Gastrocnemius medialis (tissue), 4 donors: Measurements from ENCODE around the gene ST6GALNAC4. TPM values are rescaled to one million over a fixed set of nuclear protein-coding genes. Genes with fewer than 3 reads are reported as not detected.

Source experiments
- ATAC-seq, 2 donors: fragments of 150-250 bp; one replicate each; pipeline ENCODE4 v1.9.1; 2016
- DNase-seq, 2 donors: peaks; one replicate each; pipeline ENCODE4 v3.0.0-alpha.2; 2019
- H3K27ac ChIP-seq, 4 donors: fragments of 200-600 bp; sonication (generic); 1 replicate in 1 of 4; 2 replicates in 3 of 4; pipeline ENCODE4 v1.5.1; 2016 to 2018; ENCODE audit warnings: mild to moderate bottlenecking in 2 of 4, moderate library complexity in 1 of 4
- H3K27me3 ChIP-seq, 3 donors: fragments of 200-600 bp; sonication (generic) in 2 of 3; 1 replicate in 1 of 3; 2 replicates in 2 of 3; pipeline versions ENCODE4 v1.5.1 to v1.6.0; 2016 to 2019; ENCODE audit warnings: mild to moderate bottlenecking in 1 of 3, moderate library complexity in 1 of 3
- H3K36me3 ChIP-seq, 2 donors: fragments of 200-600 bp; sonication (generic) in 1 of 2; one replicate each; pipeline ENCODE4 v1.5.1; 2017 to 2018
- H3K4me1 ChIP-seq, 2 donors: fragments of 200-600 bp; sonication (generic) in 1 of 2; one replicate each; pipeline ENCODE4 v1.5.1; 2016 to 2017; ENCODE audit warnings: mild to moderate bottlenecking in 2 of 2
- H3K4me3 ChIP-seq, 4 donors: fragments of 200-600 bp; sonication (generic) in 3 of 4; 1 replicate in 1 of 4; 2 replicates in 3 of 4; pipeline ENCODE4 v1.5.1; 2016 to 2019; ENCODE audit warnings: mild to moderate bottlenecking in 2 of 4
- H3K9me3 ChIP-seq, 3 donors: fragments of 200-600 bp; sonication (generic) in 2 of 3; 1 replicate in 1 of 3; 2 replicates in 2 of 3; pipeline ENCODE4 v1.5.1; 2016 to 2019
- CTCF ChIP-seq, 5 experiments: fragments of 450-650 bp in 3 of 5; fragments of 200-600 bp in 2 of 5; sonication (generic) in 2 of 5; IDR thresholded peaks in 4 of 5; conservative IDR thresholded peaks in 1 of 5; 1 replicate in 4 of 5; 2 replicates in 1 of 5; pipeline ENCODE4 v1.5.1; 2016 to 2019; ENCODE audit warnings: antibody characterized with exemption in 5 of 5, mild to moderate bottlenecking in 3 of 5, moderate library complexity in 3 of 5
- POLR2A ChIP-seq, 2 donors: fragments of 450-650 bp; IDR thresholded peaks; one replicate each; pipeline ENCODE4 v1.6.1; 2017; ENCODE audit warnings: antibody characterized with exemption in 2 of 2, mild to moderate bottlenecking in 2 of 2, moderate library complexity in 2 of 2
- in situ Hi-C, 4 donors: fragments of 200-750 bp; cut with MboI; loops; one replicate each; pipeline versions ENCODE4 v1.15.0 to v1.8.0; 2017; ENCODE audit warnings: low sequenced_read_pairs in 4 of 4
- intact Hi-C: fragments of 100-400 bp; cut with DNase I; formaldehyde crosslinking; loops from one replicate; pipeline ENCODE4 v1.15.1; 2023; ENCODE audit warnings: low total_unique reads
- total RNA-seq, 4 donors: library from RNA; depleted of rRNA; stranded (reverse); fragments of >200 nt; gene quantifications; one replicate each; pipeline versions ENCODE4 v1.1.0 to v1.2.3, GENCODE V29; 2016

The ST6GALNAC4 gene
- total RNA-seq, 4 donors from 2014 or later: 11.2 to 48.4 (median 23.6) TPM

- intact Hi-C loops (no loop called here), in situ Hi-C loops (no loop called here)
- no peak overlapping the region for H3K4me3 ChIP-seq
- H3K27me3 ChIP-seq: no peaks in the 10 kb centered on the region
- TF ChIP-seq POLR2A (IDR thresholded peaks at IDR 0.05) (no peak), CTCF (IDR thresholded peaks at IDR 0.05 in 4 of 5, conservative IDR thresholded peaks at IDR 0.05 in 1 of 5) (no peak)
- peaks cover 3 to 5% of the 10 kb centered on the region in 2 donors for H3K4me1 ChIP-seq
- H3K36me3 ChIP-seq: peaks cover 0 to 85% of the 10 kb centered on the region in 2 donors
- no peaks in the 10 kb centered on the region for H3K9me3 ChIP-seq
- no peak overlapping the region for H3K27ac ChIP-seq
- no peak for DNase-seq
- ATAC-seq: no peak
Observed at GRCh38 chr9:127890053-127890452, 26.8 kb downstream of the ST6GALNAC4 start.

DNA sequence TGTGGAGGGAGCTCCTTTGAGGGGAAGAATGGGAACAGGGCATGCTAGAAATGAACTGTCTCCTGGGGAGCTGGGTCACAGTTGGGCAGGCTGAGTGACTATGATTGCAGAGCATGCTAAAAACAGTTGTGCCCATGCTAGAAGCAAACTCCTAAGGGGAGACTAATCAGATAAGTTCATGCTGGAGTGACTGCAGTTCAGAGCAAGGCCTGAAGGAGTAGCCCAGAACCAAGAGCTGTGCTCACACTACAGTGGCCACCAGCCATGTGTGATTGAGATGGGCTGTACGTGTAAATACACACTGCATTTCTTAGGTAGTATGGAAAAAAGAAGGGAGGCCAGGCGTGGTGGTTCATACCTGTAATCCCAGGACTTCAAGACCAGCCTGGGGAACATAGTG is 29.0 kb downstream of the ST6GALNAC4 start:
- Histone ChIP-seq H3K4me3 (no peak overlapping the region), H3K27me3 (no peaks in the 10 kb centered on the region), H3K36me3 (peaks cover 0 to 62% of the 10 kb centered on the region in 2 donors), H3K27ac (no peak overlapping the region), H3K4me1 (peaks cover 13% of the 10 kb centered on the region in 2 donors), H3K9me3 (no peaks in the 10 kb centered on the region)
- ATAC-seq: no peak
- in situ Hi-C loops (no loop called here), intact Hi-C loops (no loop called here)
- no peak for DNase-seq
- TF ChIP-seq POLR2A (IDR thresholded peaks at IDR 0.05) (no peak), CTCF (IDR thresholded peaks at IDR 0.05 in 4 of 5, conservative IDR thresholded peaks at IDR 0.05 in 1 of 5) (no peak)

GRCh38 chr9:127886401-127886972 is 30.4 kb downstream of the ST6GALNAC4 start:
- TF ChIP-seq CTCF (IDR thresholded peaks at IDR 0.05 in 4 of 5, conservative IDR thresholded peaks at IDR 0.05 in 1 of 5): no peak
- TF ChIP-seq POLR2A (IDR thresholded peaks at IDR 0.05): no peak
- no peak overlapping the region for H3K4me3 ChIP-seq
- ATAC-seq (no peak), DNase-seq (no peak)
- peaks cover 0 to 51% of the 10 kb centered on the region in 2 donors for H3K36me3 ChIP-seq
- no peaks in the 10 kb centered on the region for H3K27me3 ChIP-seq
- H3K4me1 ChIP-seq: peaks cover 13% of the 10 kb centered on the region in 2 donors
- no peaks in the 10 kb centered on the region for H3K9me3 ChIP-seq
- peak overlapping the region in 1 of 4 donors; percentile 57 for H3K27ac ChIP-seq
- intact Hi-C loops: no loop called here
- in situ Hi-C loops: no loop called here

DNA sequence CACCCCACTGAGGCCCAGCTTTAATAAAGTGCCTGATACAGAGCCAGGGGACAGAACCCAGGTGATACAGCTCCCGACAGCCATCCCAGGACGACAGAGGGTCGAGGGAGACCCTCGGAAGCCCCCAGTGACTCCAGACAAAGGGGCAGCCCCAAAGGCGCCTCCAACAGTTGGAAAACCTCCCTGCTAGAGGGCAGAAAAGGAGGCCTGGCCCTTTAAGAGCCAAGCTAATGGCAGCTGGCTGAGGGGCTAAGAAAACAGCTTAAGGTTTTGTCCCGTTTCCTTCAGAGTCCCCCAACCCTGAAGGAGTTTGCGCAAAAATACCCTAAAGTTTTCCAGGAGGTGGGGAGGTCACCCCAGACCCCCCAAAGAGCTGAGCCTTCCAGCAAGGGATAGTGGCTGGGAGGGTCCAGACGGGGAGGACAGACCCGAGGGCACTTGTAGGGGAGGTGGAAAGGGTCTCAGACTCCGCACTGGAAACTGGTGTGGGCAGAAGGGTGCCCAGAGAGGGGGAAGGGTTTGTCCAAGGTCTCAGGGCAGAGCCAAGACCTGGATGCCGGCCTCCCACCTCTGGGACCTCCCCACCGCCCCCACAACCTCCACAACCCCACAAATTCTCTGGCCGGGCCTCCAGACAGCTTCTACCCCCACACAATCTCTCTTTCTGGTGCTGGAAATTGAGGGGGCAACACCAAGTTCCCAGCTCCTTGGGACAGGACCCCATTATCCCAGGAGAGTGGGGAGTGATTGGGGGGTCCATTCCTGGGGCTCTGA is 31.1 kb downstream of the ST6GALNAC4 start:
- Histone ChIP-seq H3K4me1 (peaks cover 13% of the 10 kb centered on the region in 2 donors), H3K27me3 (no peaks in the 10 kb centered on the region), H3K4me3 (no peak overlapping the region), H3K9me3 (no peaks in the 10 kb centered on the region), H3K36me3 (peaks cover 0 to 44% of the 10 kb centered on the region in 2 donors), H3K27ac (peak overlapping the region; percentile 31 to 57 (median 40))
- no peak for DNase-seq
- intact Hi-C loops (no loop called here), in situ Hi-C loops (no loop called here)
- no peak for TF ChIP-seq CTCF (IDR thresholded peaks at IDR 0.05 in 4 of 5, conservative IDR thresholded peaks at IDR 0.05 in 1 of 5)
- TF ChIP-seq POLR2A (IDR thresholded peaks at IDR 0.05): no peak
- ATAC-seq: no peak
